Lower leg skin (tissue), 3 donors: Measurements from ENCODE around the gene MLST8.

Experiments used
- CTCF ChIP-seq, 3 donors: fragments of 450-650 bp; IDR thresholded peaks; one replicate each; pipeline ENCODE4 v1.5.1; 2016; ENCODE audit warnings: antibody characterized with exemption in 3 of 3, mild to moderate bottlenecking in 3 of 3, moderate library complexity in 2 of 3
- POLR2A ChIP-seq, 2 donors: fragments of 450-650 bp; IDR thresholded peaks; one replicate each; pipeline ENCODE4 v1.6.1; 2016 to 2017; ENCODE audit warnings: antibody characterized with exemption in 2 of 2, mild to moderate bottlenecking in 1 of 2, moderate library complexity in 1 of 2

- TF ChIP-seq CTCF (IDR thresholded peaks at IDR 0.05), result no peak
- TF ChIP-seq POLR2A (IDR thresholded peaks at IDR 0.05), result no peak
Measured at GRCh38 chr16:2228161-2228824, 23.0 kb downstream of the MLST8 start.
